H1 (cell line): Measurements from ENCODE around the gene PPM1L. TPM values are rescaled to one million over a fixed set of nuclear protein-coding genes. Genes with fewer than 3 reads are reported as not detected.

Experiments used
- CTCF ChIA-PET: fragments of 300-600 bp; sonication (Branson Sonifier 250); formaldehyde crosslinking; loops from one replicate; lab custom pipeline; 2021; ENCODE audit not compliant: partially characterized antibody; lab: Charles Lee
- POLR2A ChIA-PET: fragments of 300-600 bp; sonication (Branson Sonifier 250); formaldehyde crosslinking; loops from one replicate; lab custom pipeline; 2021; ENCODE audit warnings: inconsistent platforms; ENCODE audit not compliant: partially characterized antibody; lab: Charles Lee
- DNase-seq, 2 experiments: peaks; one replicate each; pipeline versions ENCODE4 v3.0.0 to v3.0.0-alpha.2; 2010 to 2022; ENCODE audit warnings: low spot score in 2 of 2, low read depth in 1 of 2, mixed read lengths in 1 of 2
- FAIRE-seq: peaks from 2 replicates; lab custom pipeline; 2011; peaks lifted over from hg19 to GRCh38; lab: Jason Lieb, UNC
- H2AFZ ChIP-seq: 2 replicates; pipeline ENCODE4 v1.8.1; 2012; ENCODE audit warnings: low read length, inconsistent platforms
- H2AK5ac ChIP-seq: 2 replicates; pipeline ENCODE4 v1.6.1; 2013; ENCODE audit warnings: low read depth, low read length
- H2BK120ac ChIP-seq: replicated peaks from 2 replicates; pipeline ENCODE3; 2013; ENCODE audit warnings: low read depth, low read length, inconsistent platforms
- H2BK12ac ChIP-seq: 2 replicates; pipeline ENCODE4 v1.6.1; 2013; ENCODE audit warnings: low read depth, low read length
- H2BK15ac ChIP-seq: 2 replicates; pipeline ENCODE4 v1.6.1; 2013; ENCODE audit warnings: low read length
- H2BK20ac ChIP-seq: 2 replicates; pipeline ENCODE4 v1.6.1; 2013; ENCODE audit warnings: low read length
- H2BK5ac ChIP-seq: 2 replicates; pipeline ENCODE4 v1.6.1; 2013; ENCODE audit warnings: low read depth, low read length
- H3K14ac ChIP-seq: 2 replicates; pipeline ENCODE4 v1.6.1; 2013; ENCODE audit warnings: inconsistent platforms; ENCODE audit not compliant: insufficient read length
- H3K18ac ChIP-seq: 2 replicates; pipeline ENCODE4 v1.6.1; 2013; ENCODE audit warnings: low read length; ENCODE audit errors: extremely low read depth
- H3K23ac ChIP-seq: 2 replicates; pipeline ENCODE4 v1.6.1; 2013; ENCODE audit warnings: inconsistent platforms; ENCODE audit not compliant: insufficient read length
- H3K23me2 ChIP-seq: 2 replicates; pipeline ENCODE4 v1.6.1; 2013; ENCODE audit warnings: low read depth, low read length
- H3K27ac ChIP-seq: 2 replicates; pipeline ENCODE4 v1.6.1; 2011; ENCODE audit warnings: low read depth, low read length, inconsistent platforms
- H3K27me3 ChIP-seq, 4 experiments: replicated peaks in 1 of 4; 1 replicate in 1 of 4; 2 replicates in 3 of 4; pipeline versions ENCODE4 v1.6.1 to v1.8.1; 2011 to 2013; ENCODE audit warnings: low read length in 3 of 4, mild to moderate bottlenecking in 3 of 4, inconsistent platforms in 2 of 4, mixed read lengths in 2 of 4, moderate library complexity in 1 of 4; ENCODE audit not compliant: control insufficient read depth in 3 of 4, insufficient read depth in 3 of 4; ENCODE audit errors: extremely low read depth in 1 of 4
- H3K36me3 ChIP-seq, 4 experiments: 2 replicates each; pipeline versions ENCODE4 v1.6.1 to v1.8.1; 2011 to 2013; ENCODE audit warnings: mild to moderate bottlenecking in 4 of 4, low read length in 3 of 4, moderate library complexity in 2 of 4, control low read depth in 1 of 4, inconsistent platforms in 1 of 4; ENCODE audit not compliant: insufficient read depth in 4 of 4, control insufficient read depth in 2 of 4
- H3K4ac ChIP-seq: replicated peaks from 2 replicates; pipeline ENCODE3; 2013; ENCODE audit warnings: low read length, low read depth, mixed read lengths, inconsistent platforms; ENCODE audit not compliant: insufficient read length
- H3K4me1 ChIP-seq, 4 experiments: replicated peaks in 1 of 4; 1 replicate in 1 of 4; 2 replicates in 3 of 4; pipeline versions ENCODE4 v1.6.1 to v1.8.1; 2011 to 2013; ENCODE audit warnings: low read length in 3 of 4, inconsistent platforms in 2 of 4, mixed read lengths in 1 of 4; ENCODE audit not compliant: insufficient read depth in 4 of 4, control insufficient read depth in 3 of 4
- H3K4me2 ChIP-seq, 2 experiments: 2 replicates each; pipeline versions ENCODE4 v1.6.1 to v1.8.1; 2011 to 2013; ENCODE audit warnings: low read depth in 2 of 2, low read length in 2 of 2, control low read depth in 1 of 2, inconsistent platforms in 1 of 2, mild to moderate bottlenecking in 1 of 2; ENCODE audit not compliant: insufficient read depth in 1 of 2
- H3K4me3 ChIP-seq, 4 experiments: fragments of 200-600, 300-600 bp in 1 of 4; sonication (generic), shearing (Covaris generic), sonication (Bioruptor Twin) in 1 of 4; 2 replicates each; pipeline versions ENCODE4 v1.5.1 to v1.8.1; 2011 to 2016; ENCODE audit warnings: low read length in 4 of 4, low read depth in 3 of 4, control low read depth in 2 of 4, inconsistent platforms in 2 of 4, mild to moderate bottlenecking in 2 of 4, mixed read lengths in 1 of 4, moderate library complexity in 1 of 4; ENCODE audit not compliant: insufficient read depth in 2 of 4; ENCODE audit errors: extremely low read depth in 1 of 4
- H3K56ac ChIP-seq: replicated peaks from 2 replicates; pipeline ENCODE3; 2013; ENCODE audit warnings: low read depth, mild to moderate bottlenecking, mixed read lengths, low read length, inconsistent platforms; ENCODE audit not compliant: insufficient read length
- H3K79me1 ChIP-seq: 2 replicates; pipeline ENCODE4 v1.6.1; 2013; ENCODE audit warnings: low read depth, low read length, control low read depth
- H3K79me2 ChIP-seq, 2 experiments: 2 replicates each; pipeline versions ENCODE4 v1.6.1 to v1.8.1; 2012 to 2013; ENCODE audit warnings: low read length in 2 of 2, mild to moderate bottlenecking in 2 of 2, inconsistent platforms in 1 of 2; ENCODE audit not compliant: insufficient read depth in 2 of 2, control insufficient read depth in 1 of 2
- H3K9ac ChIP-seq, 4 experiments: replicated peaks in 1 of 4; 1 replicate in 1 of 4; 2 replicates in 3 of 4; pipeline versions ENCODE4 v1.6.1 to v1.8.1; 2011 to 2013; ENCODE audit warnings: low read depth in 3 of 4, low read length in 3 of 4, control low read depth in 2 of 4, mild to moderate bottlenecking in 2 of 4, moderate library complexity in 2 of 4, inconsistent platforms in 1 of 4; ENCODE audit errors: extremely low read depth in 1 of 4
- H3K9me3 ChIP-seq, 2 experiments: 2 replicates each; pipeline versions ENCODE4 v1.6.1 to v1.8.1; 2012 to 2013; ENCODE audit warnings: mild to moderate bottlenecking in 2 of 2, moderate library complexity in 2 of 2, control low read depth in 1 of 2, inconsistent platforms in 1 of 2, low read depth in 1 of 2, low read length in 1 of 2, mixed read lengths in 1 of 2; ENCODE audit not compliant: insufficient read depth in 2 of 2
- H4K20me1 ChIP-seq, 2 experiments: replicated peaks in 1 of 2; 2 replicates each; pipeline versions ENCODE3 to v1.8.1; 2011 to 2013; ENCODE audit warnings: inconsistent platforms in 2 of 2, low read length in 2 of 2, mild to moderate bottlenecking in 1 of 2; ENCODE audit not compliant: insufficient read depth in 2 of 2, control insufficient read depth in 1 of 2
- H4K5ac ChIP-seq: 2 replicates; pipeline ENCODE4 v1.6.1; 2013; ENCODE audit warnings: low read length, low read depth, mixed read lengths, inconsistent platforms; ENCODE audit not compliant: insufficient read length
- H4K8ac ChIP-seq: 2 replicates; pipeline ENCODE4 v1.8.0; 2013; ENCODE audit warnings: mild to moderate bottlenecking, moderate library complexity, low read length, inconsistent platforms; ENCODE audit not compliant: insufficient read depth; ENCODE audit errors: extremely low read depth
- H4K91ac ChIP-seq: replicated peaks from 2 replicates; pipeline ENCODE3; 2013; ENCODE audit warnings: low read length, mixed read lengths, inconsistent platforms; ENCODE audit not compliant: insufficient read length
- CHD1 ChIP-seq: IDR thresholded peaks from 2 replicates; pipeline ENCODE4 v1.6.1; 2012; ENCODE audit warnings: low read depth, low read length, improper control_type of control experiment
- GTF2F1 ChIP-seq: IDR thresholded peaks from 2 replicates; pipeline ENCODE4 v1.6.1; 2012; ENCODE audit warnings: low read depth, low read length, improper control_type of control experiment, borderline replicate concordance
- JUND ChIP-seq: IDR thresholded peaks from 2 replicates; pipeline ENCODE4 v1.6.1; 2011; ENCODE audit warnings: mild to moderate bottlenecking, improper control_type of control experiment, low read length
- YY1 ChIP-seq: IDR thresholded peaks from 2 replicates; pipeline ENCODE4 v1.6.1; 2011; ENCODE audit warnings: low read depth, mild to moderate bottlenecking, low read length
- WGBS, 2 experiments: shearing (Covaris generic) in 1 of 2; methylation state at CpG; one replicate each; pipeline versions ENCODE4 v1.1.6 to v1.1.7; 2013 to 2015; ENCODE audit warnings: low lambda C conversion rate in 2 of 2, mixed read lengths in 2 of 2, inconsistent platforms in 1 of 2, low coverage in 1 of 2, missing lambda C conversion rate in 1 of 2; ENCODE audit not compliant: insufficient replicate concordance in 2 of 2, insufficient coverage in 1 of 2, insufficient read length in 1 of 2; ENCODE audit errors: extremely low coverage in 1 of 2, missing lambda C conversion rate in 1 of 2; 5-methylcytosine and 5-hydroxymethylcytosine counted together
- polyA plus RNA-seq, 7 experiments: library from polyadenylated mRNA; depleted of rRNA in 3 of 7; stranded (reverse) in 5 of 7; unstranded in 2 of 7; fragments of >200 nt in 5 of 7; fragments of 200-250 nt in 2 of 7; gene quantifications; 1 replicate in 5 of 7; 2 replicates in 1 of 7; 4 replicates in 1 of 7; pipeline versions ENCODE4 v1.2.1 to v1.2.3, GENCODE V29; 2011 to 2013; ENCODE audit warnings: missing spikeins in 2 of 7, mixed read lengths in 2 of 7
- total RNA-seq: library from RNA; stranded (reverse); fragmentation: NEBNext Ultra II Directional; extraction: Animal tissue kit (Norgen Biotek cat#: 25700); gene quantifications from 2 replicates; pipeline ENCODE4 v1.2.1, GENCODE V29; 2021

PPM1L gene
- total and polyA plus RNA-seq, 2 of the 8 experiments (the other 6 are each of a cell fraction or from before 2014, with no cell fraction given), result 2.8 to 18.1 TPM

DNA sequence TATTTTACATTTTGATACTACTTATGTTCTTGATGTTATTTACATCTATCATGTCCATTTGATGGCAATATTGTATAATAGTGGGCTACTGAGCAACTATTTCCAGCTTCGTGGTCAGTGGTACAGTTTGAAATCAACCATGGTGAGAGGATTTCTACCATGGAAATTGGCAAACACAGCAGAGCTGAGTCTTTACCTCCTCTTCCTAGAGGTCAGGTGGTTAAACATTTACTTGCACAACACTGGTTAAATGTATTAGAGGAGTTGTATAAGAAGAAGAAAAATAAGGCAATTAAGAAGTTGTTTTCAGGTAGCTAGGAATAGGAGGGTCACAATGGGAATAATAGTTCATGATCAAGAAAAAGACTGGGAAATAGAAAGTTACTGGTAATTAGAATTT lies 7.2 kb upstream of the PPM1L start:
- H3K36me3 ChIP-seq, result no peaks in the 10 kb centered on the region
- no peaks in the 10 kb centered on the region for H3K79me2 ChIP-seq
- H3K9me3 ChIP-seq, result no peaks in the 10 kb centered on the region
- WGBS, 2 experiments, result 90% methylated on average over 1 of the region's 1 CpG; no CpG with 5 or more reads in 1 of the 2 experiments
- no peak overlapping the region for H3K4me3 ChIP-seq
- H2BK120ac ChIP-seq, result no peak overlapping the region
- no peak overlapping the region for H2BK15ac ChIP-seq
- no peak overlapping the region for H2BK5ac ChIP-seq
- CTCF ChIA-PET, result interaction anchor here (1.0 kb wide), 1 partner anchor 55 kb away, joined by 3 read pairs; no protein-coding TSS in a partner anchor
- no peak overlapping the region for H3K14ac ChIP-seq
- no peak overlapping the region for H3K23ac ChIP-seq
- H3K18ac ChIP-seq, result no peak overlapping the region
- no peak overlapping the region for H3K4me2 ChIP-seq
- no peak overlapping the region for H2BK12ac ChIP-seq
- H4K91ac ChIP-seq, result no peak overlapping the region
- H3K56ac ChIP-seq, result no peak overlapping the region
- H3K27me3 ChIP-seq, result peaks cover 0 to 3% (median 1%) of the 10 kb centered on the region in 4 experiments; a peak in 2 of 7 replicates
- H3K23me2 ChIP-seq, result no peaks in the 10 kb centered on the region
- H3K4me1 ChIP-seq, result no peaks in the 10 kb centered on the region
- H3K4ac ChIP-seq, result no peak overlapping the region
- no peak overlapping the region for H4K5ac ChIP-seq
- POLR2A ChIA-PET, result no interaction called here
- TF ChIP-seq JUND (no peak), CHD1 (no peak), GTF2F1 (no peak), YY1 (no peak)
- no peak overlapping the region for H2AK5ac ChIP-seq
- no peaks in the 10 kb centered on the region for H3K79me1 ChIP-seq
- no peak overlapping the region for H2BK20ac ChIP-seq
- no peak for FAIRE-seq
- no peak overlapping the region for H4K8ac ChIP-seq
- no peak overlapping the region for H2AFZ ChIP-seq
- no peak for DNase-seq
- H4K20me1 ChIP-seq, result no peaks in the 10 kb centered on the region
- no peak overlapping the region for H3K27ac ChIP-seq
- H3K9ac ChIP-seq, result no peak overlapping the region
